Measurements from ENCODE around the gene CNFN.

DNA sequence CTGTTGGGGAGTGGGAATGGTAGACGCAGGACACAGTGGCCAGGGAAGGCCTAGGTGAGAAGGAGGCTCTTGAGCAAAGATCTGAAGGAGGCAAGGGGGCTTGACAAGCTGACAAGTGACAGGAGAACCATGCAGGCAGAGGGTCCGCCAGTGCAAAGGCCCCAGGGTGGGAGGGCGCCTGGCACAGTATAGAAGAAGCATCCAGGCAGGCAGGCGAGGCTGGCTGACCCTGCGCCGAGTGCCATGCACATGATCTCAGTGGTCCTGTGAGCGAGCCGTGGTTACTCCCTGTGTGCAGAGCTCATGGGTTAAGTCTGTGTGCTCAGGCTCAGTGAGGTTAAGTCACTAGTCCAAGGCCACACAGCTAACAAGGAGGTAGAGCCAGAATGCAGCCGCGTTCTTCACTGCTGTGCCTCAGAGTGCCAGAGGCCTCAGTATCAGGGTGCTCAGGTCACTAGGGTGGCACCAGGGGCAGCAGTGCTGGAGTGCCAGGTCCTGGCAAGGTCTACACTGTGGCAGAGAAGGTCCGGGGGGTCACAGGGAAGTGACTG lies 15.2 kb downstream of the CNFN start:
- TF ChIP-seq, protein P1, sequence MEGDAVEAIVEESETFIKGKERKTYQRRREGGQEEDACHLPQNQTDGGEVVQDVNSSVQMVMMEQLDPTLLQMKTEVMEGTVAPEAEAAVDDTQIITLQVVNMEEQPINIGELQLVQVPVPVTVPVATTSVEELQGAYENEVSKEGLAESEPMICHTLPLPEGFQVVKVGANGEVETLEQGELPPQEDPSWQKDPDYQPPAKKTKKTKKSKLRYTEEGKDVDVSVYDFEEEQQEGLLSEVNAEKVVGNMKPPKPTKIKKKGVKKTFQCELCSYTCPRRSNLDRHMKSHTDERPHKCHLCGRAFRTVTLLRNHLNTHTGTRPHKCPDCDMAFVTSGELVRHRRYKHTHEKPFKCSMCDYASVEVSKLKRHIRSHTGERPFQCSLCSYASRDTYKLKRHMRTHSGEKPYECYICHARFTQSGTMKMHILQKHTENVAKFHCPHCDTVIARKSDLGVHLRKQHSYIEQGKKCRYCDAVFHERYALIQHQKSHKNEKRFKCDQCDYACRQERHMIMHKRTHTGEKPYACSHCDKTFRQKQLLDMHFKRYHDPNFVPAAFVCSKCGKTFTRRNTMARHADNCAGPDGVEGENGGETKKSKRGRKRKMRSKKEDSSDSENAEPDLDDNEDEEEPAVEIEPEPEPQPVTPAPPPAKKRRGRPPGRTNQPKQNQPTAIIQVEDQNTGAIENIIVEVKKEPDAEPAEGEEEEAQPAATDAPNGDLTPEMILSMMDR (conservative IDR thresholded peaks at IDR 0.05 in 1 of 2, IDR thresholded peaks at IDR 0.05 in 1 of 2; ENCODE audit: low read depth in 1 of 2, low read length in 2 of 2): no peak
- no peak for TF ChIP-seq EZH2 (IDR thresholded peaks at IDR 0.05; ENCODE audit: low read length, missing control alignments)

Measured in fibroblast of lung (primary cell).